Activated T-helper 17 cell treated with anti-CD3 and anti-CD28 coated beads, Interleukin-2, amount 50 U/mL, for 72 hours (primary cell): ENCODE measurements around the gene MCAT. TPM values are rescaled to one million over a fixed set of nuclear protein-coding genes. Genes with fewer than 3 reads are reported as not detected.

ENCODE experiments used
- ATAC-seq: fragments of 150-1000 bp; cut with Tn5 transposase; replicated peaks from 2 replicates; pipeline ENCODE4 v1.10.0; 2021; ENCODE audit warnings: mild to moderate bottlenecking, moderate library complexity
- H3K27ac Mint-ChIP-seq: one replicate; pipeline ENCODE4 v1.8.0; 2022; ENCODE audit warnings: mixed read lengths
- H3K27me3 Mint-ChIP-seq: one replicate; pipeline ENCODE4 v1.8.0; 2022; ENCODE audit warnings: mixed read lengths
- H3K36me3 Mint-ChIP-seq: one replicate; pipeline ENCODE4 v1.8.0; 2022; ENCODE audit warnings: low read depth, mild to moderate bottlenecking, mixed read lengths
- H3K4me1 Mint-ChIP-seq: one replicate; pipeline ENCODE4 v1.8.0; 2022; ENCODE audit warnings: mixed read lengths
- H3K4me3 Mint-ChIP-seq: one replicate; pipeline ENCODE4 v1.8.0; 2022; ENCODE audit warnings: mild to moderate bottlenecking, mixed read lengths
- H3K9me3 Mint-ChIP-seq: one replicate; pipeline ENCODE4 v1.8.0; 2022; ENCODE audit warnings: mixed read lengths
- total RNA-seq, 2 donors: library from RNA; stranded (reverse); gene quantifications; one replicate each; pipeline ENCODE4 v1.2.3, GENCODE V29; 2022

The MCAT gene
- total RNA-seq, 2 donors from 2014 or later: 7.3 to 18.2 TPM

DNA sequence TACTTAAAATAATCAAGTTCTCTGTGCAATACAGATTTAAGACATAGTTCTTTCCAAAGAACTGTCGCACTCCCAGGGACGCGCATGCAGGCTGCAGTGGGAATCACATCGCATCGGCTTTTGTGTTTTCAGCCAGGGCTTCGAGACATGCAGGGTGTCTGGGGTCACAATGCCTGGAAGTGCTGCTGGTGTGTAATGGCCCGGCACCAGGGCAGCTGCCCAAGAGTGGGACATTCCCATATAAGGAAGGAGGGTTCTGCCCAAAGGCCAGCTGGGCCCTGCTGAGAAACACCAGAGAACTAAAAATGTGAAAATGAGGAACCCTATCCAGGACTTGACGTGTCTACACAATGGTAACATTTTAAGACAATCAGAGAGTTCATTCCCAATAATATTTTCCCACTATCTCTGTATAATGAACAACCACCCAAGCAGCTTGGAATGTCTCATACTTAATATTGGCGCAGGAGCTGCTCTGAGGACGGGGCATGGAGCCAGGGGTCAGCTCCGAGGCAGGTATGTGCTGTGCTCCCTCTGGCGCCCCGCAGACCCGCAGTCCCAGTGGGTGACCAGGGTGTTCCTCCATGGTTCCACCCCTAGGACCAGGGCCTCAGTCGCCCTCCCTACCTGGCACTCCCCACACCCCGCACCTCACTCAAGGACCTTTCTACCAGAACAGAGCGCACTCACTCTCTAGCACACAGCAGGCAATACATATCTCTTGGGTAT lies 11.3 kb downstream of the MCAT start:
- Mint-ChIP-seq H3K4me1 (no peaks in the 10 kb centered on the region), H3K27me3 (no peaks in the 10 kb centered on the region), H3K36me3 (peaks cover 50% of the 10 kb centered on the region), H3K9me3 (no peaks in the 10 kb centered on the region), H3K4me3 (no peak overlapping the region), H3K27ac (no peak overlapping the region)
- ATAC-seq: no peak

GRCh38 chr22:43129426-43130425 lies 13.5 kb downstream of the MCAT start:
- Mint-ChIP-seq H3K4me3 (no peak overlapping the region), H3K36me3 (peaks cover 33% of the 10 kb centered on the region), H3K27ac (no peak overlapping the region), H3K4me1 (no peaks in the 10 kb centered on the region), H3K27me3 (no peaks in the 10 kb centered on the region), H3K9me3 (no peaks in the 10 kb centered on the region)
- ATAC-seq: no peak

DNA sequence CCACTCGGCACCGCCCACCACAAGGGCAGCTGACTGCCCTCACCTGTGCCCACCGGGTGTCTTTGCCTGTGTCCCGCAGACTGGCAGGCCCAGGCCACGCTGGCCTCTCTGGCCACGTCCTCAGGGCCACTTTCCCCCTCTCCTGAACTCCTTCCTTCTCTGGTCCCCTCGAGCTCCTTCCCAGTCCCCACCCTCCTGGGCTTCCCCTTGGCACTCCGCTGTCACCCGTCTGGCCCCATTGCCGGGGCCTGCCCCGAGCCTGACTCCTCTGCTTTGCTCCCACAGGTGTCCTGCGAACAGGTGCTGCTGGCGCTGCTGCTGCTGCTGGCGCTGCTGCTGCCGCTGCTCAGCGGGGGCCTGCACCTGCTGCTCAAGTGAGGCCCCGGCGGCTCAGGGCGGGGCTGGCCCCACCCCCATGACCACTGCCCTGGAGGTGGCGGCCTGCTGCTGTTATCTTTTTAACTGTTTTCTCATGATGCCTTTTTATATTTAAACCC lies 14.2 kb downstream of the MCAT start:
- Mint-ChIP-seq H3K27ac (no peak overlapping the region), H3K4me1 (no peaks in the 10 kb centered on the region), H3K27me3 (no peaks in the 10 kb centered on the region), H3K4me3 (no peak overlapping the region), H3K9me3 (no peaks in the 10 kb centered on the region), H3K36me3 (peaks cover 27% of the 10 kb centered on the region)
- ATAC-seq: no peak

GRCh38 chr22:43128116-43128515 lies 15.1 kb downstream of the MCAT start:
- Mint-ChIP-seq H3K9me3 (no peaks in the 10 kb centered on the region), H3K4me3 (no peak overlapping the region), H3K27me3 (no peaks in the 10 kb centered on the region), H3K36me3 (peaks cover 19% of the 10 kb centered on the region), H3K27ac (no peak overlapping the region), H3K4me1 (no peaks in the 10 kb centered on the region)
- no peak for ATAC-seq

GRCh38 chr22:43127166-43127908 lies 15.9 kb downstream of the MCAT start:
- Mint-ChIP-seq H3K27me3 (no peaks in the 10 kb centered on the region), H3K4me3 (no peak overlapping the region), H3K27ac (peak overlapping the region; percentile 48), H3K9me3 (no peaks in the 10 kb centered on the region), H3K36me3 (peaks cover 11% of the 10 kb centered on the region), H3K4me1 (peaks cover 5% of the 10 kb centered on the region)
- no peak for ATAC-seq

DNA sequence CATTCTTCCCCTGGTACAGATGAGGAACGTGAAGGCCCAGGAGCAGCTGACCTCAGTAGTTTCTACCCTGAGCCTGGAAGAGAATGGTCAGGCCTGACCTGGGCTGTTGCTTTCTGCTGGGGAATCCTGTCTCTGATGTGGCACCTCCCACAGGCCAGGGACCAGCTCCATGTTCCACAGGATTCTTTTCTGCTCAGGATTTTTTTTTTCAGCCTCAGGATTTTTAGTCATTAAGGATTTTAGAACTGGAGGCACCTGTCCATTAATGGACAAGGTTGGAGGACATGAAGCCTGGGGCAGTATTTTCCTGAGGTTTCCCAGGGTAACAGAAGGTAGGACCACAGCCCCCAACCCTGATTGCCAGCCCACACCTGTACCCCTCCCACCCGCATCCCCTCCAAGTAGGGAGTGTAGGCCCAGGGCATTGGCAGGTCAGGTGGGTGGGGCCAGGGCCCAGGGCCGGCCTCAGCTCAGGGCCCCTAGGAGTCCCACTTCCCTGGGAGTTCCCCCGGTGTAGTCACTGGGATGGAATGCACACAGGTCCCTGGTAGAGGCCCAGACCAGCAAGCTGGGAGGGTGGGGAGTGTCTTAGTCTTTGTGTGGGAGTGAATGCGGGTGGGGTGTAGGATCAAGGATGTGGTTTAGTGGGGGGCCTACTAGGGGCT lies 16.6 kb downstream of the MCAT start:
- ATAC-seq: no peak
- Mint-ChIP-seq H3K27me3 (no peaks in the 10 kb centered on the region), H3K27ac (peak overlapping the region; percentile 48), H3K4me1 (peaks cover 5% of the 10 kb centered on the region), H3K9me3 (no peaks in the 10 kb centered on the region), H3K36me3 (peaks cover 4% of the 10 kb centered on the region), H3K4me3 (no peak overlapping the region)

DNA sequence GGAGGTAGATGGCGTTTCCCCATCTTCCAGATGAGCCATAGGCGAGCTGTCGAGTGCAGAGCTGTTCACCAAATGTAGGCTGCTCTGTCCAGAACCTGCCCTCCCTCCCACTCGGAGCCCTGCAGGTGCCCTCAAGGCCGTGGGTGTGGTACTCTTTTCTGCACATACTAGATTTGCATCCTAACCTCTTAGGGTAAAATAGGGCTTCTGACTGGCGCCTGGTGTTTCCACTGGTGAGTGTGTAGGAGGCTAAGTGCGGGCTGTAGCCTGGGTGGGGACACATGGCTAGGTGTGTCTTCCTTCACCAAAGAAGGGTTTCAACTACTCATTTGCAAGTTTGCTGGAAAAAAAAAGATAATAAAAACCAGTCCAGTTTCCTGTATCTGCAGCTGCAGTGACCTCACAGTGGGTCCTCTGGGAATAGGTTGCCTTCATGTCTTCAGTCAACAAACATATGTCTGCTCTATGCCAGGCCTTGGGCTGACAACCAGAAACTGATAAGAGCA lies 24.2 kb downstream of the MCAT start:
- Mint-ChIP-seq H3K4me3 (no peak overlapping the region), H3K27ac (peak overlapping the region; percentile 46), H3K27me3 (no peaks in the 10 kb centered on the region), H3K36me3 (no peaks in the 10 kb centered on the region), H3K9me3 (no peaks in the 10 kb centered on the region), H3K4me1 (peaks cover 5% of the 10 kb centered on the region)
- peak; percentile 42 for ATAC-seq

GRCh38 chr22:43118024-43118849 lies 25.0 kb downstream of the MCAT start:
- Mint-ChIP-seq H3K4me3 (no peak overlapping the region), H3K4me1 (peaks cover 5% of the 10 kb centered on the region), H3K36me3 (no peaks in the 10 kb centered on the region), H3K9me3 (no peaks in the 10 kb centered on the region), H3K27ac (no peak overlapping the region), H3K27me3 (no peaks in the 10 kb centered on the region)
- ATAC-seq: no peak

- H3K9me3 Mint-ChIP-seq: no peaks in the 10 kb centered on the region
- no peak overlapping the region for H3K4me3 Mint-ChIP-seq
- no peak for ATAC-seq
- no peaks in the 10 kb centered on the region for H3K36me3 Mint-ChIP-seq
- no peaks in the 10 kb centered on the region for H3K4me1 Mint-ChIP-seq
- H3K27ac Mint-ChIP-seq: no peak overlapping the region
- H3K27me3 Mint-ChIP-seq: no peaks in the 10 kb centered on the region
Observed at GRCh38 chr22:43116932-43117331, 26.3 kb downstream of the MCAT start.

DNA sequence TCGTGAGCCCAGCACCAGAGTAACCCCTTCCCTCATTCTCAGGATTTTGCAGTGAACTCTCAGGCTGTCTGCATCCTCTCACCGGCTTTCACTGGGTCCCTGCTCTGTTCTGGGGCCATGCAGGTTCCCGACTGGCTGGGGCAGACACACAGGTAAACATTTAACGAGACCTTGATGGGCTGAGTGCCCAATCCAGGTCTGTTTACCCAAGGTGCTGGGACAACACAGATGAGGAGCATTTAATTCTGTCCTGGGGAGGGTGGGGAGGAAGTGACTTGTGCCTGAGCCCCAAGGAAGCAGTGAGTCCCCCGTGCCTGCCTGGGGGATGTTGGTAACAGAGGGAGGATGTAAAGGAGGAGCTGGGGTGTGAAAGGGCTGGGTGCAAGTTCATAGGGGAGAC lies 28.2 kb downstream of the MCAT start:
- no peaks in the 10 kb centered on the region for H3K9me3 Mint-ChIP-seq
- no peaks in the 10 kb centered on the region for H3K36me3 Mint-ChIP-seq
- H3K27me3 Mint-ChIP-seq: no peaks in the 10 kb centered on the region
- H3K27ac Mint-ChIP-seq: no peak overlapping the region
- no peak for ATAC-seq
- no peaks in the 10 kb centered on the region for H3K4me1 Mint-ChIP-seq
- no peak overlapping the region for H3K4me3 Mint-ChIP-seq

DNA sequence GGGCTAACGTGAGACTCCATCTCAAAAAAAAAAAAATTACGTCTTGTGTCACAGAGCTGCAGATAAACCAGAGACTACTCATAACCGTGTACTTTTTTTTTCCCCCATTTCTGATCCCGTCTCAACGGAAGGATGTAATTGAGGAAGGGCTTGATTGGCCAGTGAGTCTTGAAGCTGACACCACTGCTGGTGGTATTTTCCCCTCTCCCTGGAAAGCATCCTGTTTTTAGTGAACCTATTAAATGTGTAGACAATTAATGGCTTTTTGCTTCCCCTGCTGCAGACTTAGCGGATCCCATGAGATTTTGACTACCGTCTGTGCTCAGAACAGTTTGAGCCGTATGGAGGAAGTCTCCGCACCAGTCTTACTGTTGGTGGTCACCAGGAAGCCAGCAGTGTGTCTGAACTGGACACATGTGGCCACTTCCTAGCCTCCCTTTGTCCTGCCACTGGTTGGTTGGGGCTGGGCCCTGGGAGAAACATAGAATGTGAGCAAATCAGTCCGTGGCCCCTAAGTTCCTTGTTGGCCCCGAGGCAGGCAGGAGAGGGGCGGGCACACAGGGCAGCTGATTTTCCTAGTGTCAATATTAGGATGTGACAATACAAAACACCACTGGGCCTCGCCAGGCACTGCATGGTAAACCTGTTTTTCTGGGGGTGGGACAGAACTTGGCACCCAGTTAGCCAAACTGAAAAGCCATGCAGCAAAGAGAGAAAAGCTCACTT lies 29.5 kb downstream of the MCAT start:
- Mint-ChIP-seq H3K4me1 (no peaks in the 10 kb centered on the region), H3K27ac (no peak overlapping the region), H3K4me3 (no peak overlapping the region), H3K36me3 (no peaks in the 10 kb centered on the region), H3K9me3 (no peaks in the 10 kb centered on the region), H3K27me3 (no peaks in the 10 kb centered on the region)
- ATAC-seq: no peak

DNA sequence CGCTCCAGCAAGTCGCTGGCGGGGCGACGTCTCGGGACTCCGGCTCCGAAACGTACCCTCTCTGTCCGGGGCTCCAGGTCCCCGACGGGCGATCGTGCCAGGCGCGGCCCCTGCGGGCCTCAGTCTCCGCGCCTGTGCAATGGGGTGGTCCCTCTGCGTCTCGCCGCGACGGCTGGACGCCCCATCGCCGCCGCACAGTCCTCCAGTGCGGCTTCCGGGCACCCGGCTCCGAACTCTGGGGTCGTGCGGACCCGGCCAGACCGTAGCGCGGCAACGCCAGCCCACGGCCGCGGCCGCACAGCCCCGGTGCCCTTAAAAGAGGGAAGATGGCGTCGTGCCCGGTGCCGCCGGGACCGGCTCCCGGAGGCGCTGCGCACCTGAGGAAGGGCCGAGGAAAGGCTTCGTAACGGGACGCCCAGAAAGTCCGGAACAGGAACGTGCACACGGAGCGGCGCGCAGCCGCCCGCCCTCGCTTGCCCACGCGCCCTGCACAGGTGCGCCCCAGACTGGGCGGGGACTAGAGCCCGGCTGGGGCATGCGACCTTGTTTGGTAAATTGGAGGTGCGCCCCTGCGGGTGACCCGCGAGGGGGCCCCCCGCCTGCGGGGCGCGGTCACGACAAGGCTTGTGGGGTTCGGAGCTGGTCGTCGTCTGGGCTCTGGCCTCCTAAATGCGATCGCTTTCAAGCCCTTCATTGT lies 32.1 kb downstream of the MCAT start:
- Mint-ChIP-seq H3K27ac (no peak overlapping the region), H3K4me3 (peak overlapping the region; percentile 59), H3K27me3 (no peaks in the 10 kb centered on the region), H3K9me3 (no peaks in the 10 kb centered on the region), H3K36me3 (no peaks in the 10 kb centered on the region), H3K4me1 (no peaks in the 10 kb centered on the region)
- ATAC-seq: peak; percentile 71
